Coronary artery (tissue), 2 donors: Measurements from ENCODE around the gene ZNF594.
A peak's percentile ranks its signal among the peaks of the same experiment; 100 is the strongest.
"Not testable (repeated sequence)": the region's sequence is repeated elsewhere in the genome, so short reads cannot be mapped to it uniquely, and the experiment has no call there.

Experiments
- DNase-seq: peaks from one replicate; pipeline ENCODE4 v3.0.0-alpha.2; 2017; ENCODE audit warnings: low spot score
- H3K27ac ChIP-seq, 2 donors: fragments of 200-600 bp; sonication (generic); one replicate each; pipeline ENCODE4 v1.5.1; 2016 to 2019
- H3K4me3 ChIP-seq: fragments of 200-600 bp; sonication (generic); 2 replicates; pipeline ENCODE4 v1.5.1; 2016; ENCODE audit warnings: mild to moderate bottlenecking, moderate library complexity
- TF ChIP-seq, protein P1 (sequence below): fragments of 200-600 bp; sonication (generic); IDR thresholded peaks from one replicate; pipeline ENCODE4 v1.5.1; 2019; ENCODE audit warnings: antibody characterized with exemption

The ZNF594 gene

DNA sequence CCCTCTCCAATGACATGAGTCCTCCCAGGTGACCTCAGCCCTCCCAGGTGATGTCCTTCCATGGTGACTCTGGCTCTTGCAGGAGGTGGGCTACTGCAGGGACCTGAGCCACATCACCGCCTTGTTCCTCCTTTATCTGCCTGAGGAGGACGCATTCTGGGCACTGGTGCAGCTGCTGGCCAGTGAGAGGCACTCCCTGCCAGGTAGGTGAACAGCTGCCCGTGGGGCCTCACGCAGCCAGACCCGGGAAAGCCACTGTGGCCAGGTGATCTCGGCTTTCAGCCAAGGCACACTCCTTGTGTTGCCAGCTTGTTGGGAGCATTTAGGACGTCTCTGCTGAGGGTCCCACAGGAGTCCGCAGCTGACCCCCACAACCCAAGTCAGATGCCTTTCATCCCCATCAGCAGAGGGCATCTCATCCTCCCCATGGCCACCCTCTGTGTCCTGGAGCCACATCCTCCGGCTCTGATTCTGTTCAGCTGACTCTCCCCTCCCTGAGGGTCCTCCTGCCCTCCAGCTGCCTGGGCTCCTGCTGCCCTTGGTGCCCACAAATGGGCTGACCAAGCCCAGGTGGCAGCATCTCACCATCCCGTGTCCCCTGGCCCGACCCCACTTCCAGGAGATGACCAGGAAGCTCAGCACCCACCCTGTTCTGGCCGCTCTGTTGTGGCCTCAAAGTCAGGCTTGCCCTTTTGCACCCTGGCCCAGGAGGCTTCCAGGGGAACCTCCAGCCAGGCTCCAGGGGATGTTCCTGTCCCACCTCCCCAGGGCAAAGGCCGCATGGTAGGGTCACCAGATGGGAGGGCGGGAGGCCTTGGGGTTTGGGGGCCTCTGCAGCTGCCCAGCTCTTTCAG lies 55.7 kb downstream of the ZNF594 start:
- TF ChIP-seq, protein P1, sequence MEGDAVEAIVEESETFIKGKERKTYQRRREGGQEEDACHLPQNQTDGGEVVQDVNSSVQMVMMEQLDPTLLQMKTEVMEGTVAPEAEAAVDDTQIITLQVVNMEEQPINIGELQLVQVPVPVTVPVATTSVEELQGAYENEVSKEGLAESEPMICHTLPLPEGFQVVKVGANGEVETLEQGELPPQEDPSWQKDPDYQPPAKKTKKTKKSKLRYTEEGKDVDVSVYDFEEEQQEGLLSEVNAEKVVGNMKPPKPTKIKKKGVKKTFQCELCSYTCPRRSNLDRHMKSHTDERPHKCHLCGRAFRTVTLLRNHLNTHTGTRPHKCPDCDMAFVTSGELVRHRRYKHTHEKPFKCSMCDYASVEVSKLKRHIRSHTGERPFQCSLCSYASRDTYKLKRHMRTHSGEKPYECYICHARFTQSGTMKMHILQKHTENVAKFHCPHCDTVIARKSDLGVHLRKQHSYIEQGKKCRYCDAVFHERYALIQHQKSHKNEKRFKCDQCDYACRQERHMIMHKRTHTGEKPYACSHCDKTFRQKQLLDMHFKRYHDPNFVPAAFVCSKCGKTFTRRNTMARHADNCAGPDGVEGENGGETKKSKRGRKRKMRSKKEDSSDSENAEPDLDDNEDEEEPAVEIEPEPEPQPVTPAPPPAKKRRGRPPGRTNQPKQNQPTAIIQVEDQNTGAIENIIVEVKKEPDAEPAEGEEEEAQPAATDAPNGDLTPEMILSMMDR = no peak
- no peak overlapping the region for H3K4me3 ChIP-seq
- H3K27ac ChIP-seq = no peak overlapping the region
- no peak for DNase-seq

- not testable (repeated sequence) for H3K4me3 ChIP-seq, DNase-seq, H3K27ac ChIP-seq
Observed at GRCh38 chr17:5135131-5135712, 56.4 kb downstream of the ZNF594 start.

DNA sequence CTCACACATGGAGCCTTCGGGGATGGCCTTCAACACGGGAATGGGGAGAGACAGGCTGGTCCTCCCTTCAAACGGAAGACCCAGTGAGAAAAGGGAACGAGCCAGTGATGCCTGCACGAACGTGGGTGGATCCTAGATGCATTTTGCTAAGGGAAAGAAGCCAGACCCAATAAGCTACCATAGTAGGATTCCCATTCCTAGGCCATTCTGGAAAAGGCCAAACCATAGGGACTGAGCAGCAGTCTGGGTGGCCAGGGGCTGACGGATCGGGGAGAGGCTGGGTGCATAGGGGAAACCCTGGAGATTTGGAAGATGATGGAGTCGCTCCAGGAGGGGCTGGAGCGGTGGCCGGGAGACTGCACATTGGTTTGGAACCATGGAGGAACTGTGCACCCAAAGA lies 57.1 kb downstream of the ZNF594 start:
- DNase-seq = peak; percentile 21
- not testable (repeated sequence) for H3K4me3 ChIP-seq, H3K27ac ChIP-seq

- peak; percentile 62 for DNase-seq
- not testable (repeated sequence) for H3K27ac ChIP-seq, H3K4me3 ChIP-seq
Observed at GRCh38 chr17:5133961-5134360, 57.7 kb downstream of the ZNF594 start.

- Histone ChIP-seq H3K27ac (no peak overlapping the region), H3K4me3 (no peak overlapping the region)
- peak; percentile 35 for DNase-seq
- TF ChIP-seq, protein P1 = no peak
Observed at GRCh38 chr17:5133311-5133710, 58.4 kb downstream of the ZNF594 start.

- peak; percentile 53 for DNase-seq
- H3K27ac ChIP-seq, H3K4me3 ChIP-seq: not testable (repeated sequence)
Observed at GRCh38 chr17:5132503-5133225, 59.0 kb downstream of the ZNF594 start.

GRCh38 chr17:5131799-5132502 lies 59.7 kb downstream of the ZNF594 start:
- not testable (repeated sequence) for H3K27ac ChIP-seq, H3K4me3 ChIP-seq
- DNase-seq = peak; percentile 62

GRCh38 chr17:5131146-5131715 lies 60.4 kb downstream of the ZNF594 start:
- peak; percentile 46 for DNase-seq
- TF ChIP-seq, protein P1 = no peak
- Histone ChIP-seq H3K4me3 (no peak overlapping the region), H3K27ac (no peak overlapping the region)

GRCh38 chr17:5130687-5131086 lies 61.0 kb downstream of the ZNF594 start:
- H3K27ac ChIP-seq, H3K4me3 ChIP-seq, DNase-seq: not testable (repeated sequence)

DNA sequence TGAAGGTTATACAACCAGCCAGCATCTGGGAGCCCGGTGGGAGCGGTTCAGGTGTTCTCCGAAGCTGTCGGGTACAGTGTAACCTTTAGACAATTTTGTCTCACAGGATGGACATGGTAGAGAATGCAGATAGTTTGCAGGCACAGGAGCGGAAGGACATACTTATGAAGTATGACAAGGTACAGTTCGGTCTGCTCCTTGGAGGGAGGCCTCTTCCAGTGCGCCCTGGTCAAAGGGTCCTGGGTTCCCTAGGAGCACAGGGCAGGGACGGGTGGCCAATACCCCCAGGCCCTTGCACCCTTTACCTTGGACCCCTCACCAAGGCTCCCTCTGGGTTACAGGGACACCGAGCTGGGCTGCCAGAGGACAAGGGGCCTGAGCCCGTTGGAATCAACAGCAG lies 61.4 kb downstream of the ZNF594 start:
- not testable (repeated sequence) for H3K4me3 ChIP-seq, H3K27ac ChIP-seq, DNase-seq

DNA sequence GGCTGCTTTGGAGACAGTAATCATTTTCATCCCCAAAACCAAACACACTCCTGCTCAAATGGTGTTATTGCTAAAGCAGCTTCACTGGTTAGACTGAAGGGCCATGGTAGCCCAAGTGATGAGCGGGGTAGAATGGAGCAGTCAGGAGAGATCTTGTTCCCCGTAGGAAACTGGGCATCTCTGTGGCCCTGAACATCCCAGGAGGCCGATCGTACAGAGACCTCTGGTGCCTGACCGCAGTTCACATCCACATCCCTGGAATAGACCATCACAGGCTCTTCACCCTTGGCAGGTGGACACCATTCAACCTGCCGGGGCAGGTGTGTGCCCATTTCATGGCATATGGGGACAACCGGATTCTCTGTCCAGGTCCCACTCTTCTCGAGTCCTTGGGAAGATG lies 61.9 kb downstream of the ZNF594 start:
- DNase-seq, H3K4me3 ChIP-seq: not testable (repeated sequence)

More for the DNA sequence above, 61.9 kb downstream of the ZNF594 start:
- not testable (repeated sequence) for H3K27ac ChIP-seq
